Measurements from ENCODE around the gene TNNI3. TPM values are rescaled to one million over a fixed set of nuclear protein-coding genes. Genes with fewer than 3 reads are reported as not detected.

Gene TNNI3
- total and polyA plus RNA-seq, 10 of the 15 experiments (the other 5 are each of a cell fraction or from before 2014, with no cell fraction given): not detected

DNA sequence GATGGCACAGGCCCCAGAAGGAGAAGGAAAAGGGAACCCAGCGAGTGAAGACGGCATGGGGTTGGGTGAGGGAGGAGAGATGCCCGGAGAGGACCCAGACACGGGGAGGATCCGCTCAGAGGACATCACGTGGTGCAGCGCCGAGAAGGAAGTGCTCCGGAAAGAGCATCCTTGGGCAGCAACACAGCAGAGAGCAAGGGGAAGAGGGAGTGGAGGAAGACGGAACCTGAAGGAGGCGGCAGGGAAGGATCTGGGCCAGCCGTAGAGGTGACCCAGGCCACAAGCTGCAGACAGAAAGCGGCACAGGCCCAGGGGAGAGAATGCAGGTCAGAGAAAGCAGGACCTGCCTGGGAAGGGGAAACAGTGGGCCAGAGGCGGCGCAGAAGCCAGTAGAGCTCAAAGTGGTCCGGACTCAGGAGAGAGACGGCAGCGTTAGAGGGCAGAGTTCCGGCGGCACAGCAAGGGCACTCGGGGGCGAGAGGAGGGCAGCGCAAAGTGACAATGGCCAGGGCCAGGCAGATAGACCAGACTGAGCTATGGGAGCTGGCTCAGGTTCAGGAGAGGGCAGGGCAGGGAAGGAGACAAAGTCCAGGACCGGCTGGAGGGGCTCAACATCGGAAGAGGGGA lies 41.2 kb downstream of the TNNI3 start (continued):
- no peak for TF ChIP-seq E2F8 (IDR thresholded peaks at IDR 0.05; ENCODE audit: low read depth, partially characterized antibody)
- TF ChIP-seq LARP7 (IDR thresholded peaks at IDR 0.05): no peak
- TF ChIP-seq GABPA (IDR thresholded peaks at IDR 0.05; ENCODE audit: low read depth): peak; percentile 67
- TF ChIP-seq POLR2AphosphoS5 (IDR thresholded peaks at IDR 0.05; ENCODE audit: low read length): no peak
- TF ChIP-seq EGR1 (IDR thresholded peaks at IDR 0.05; ENCODE audit: borderline replicate concordance in 1 of 2, low read depth in 2 of 2, low read length in 2 of 2): no peak
- no peak for TF ChIP-seq JUNB (IDR thresholded peaks at IDR 0.05)
- TF ChIP-seq ZNF274 (IDR thresholded peaks at IDR 0.05; ENCODE audit: insufficient read depth, insufficient read length): no peak
- no peak for TF ChIP-seq PAX8 (IDR thresholded peaks at IDR 0.05)
- TF ChIP-seq POU2F2 (IDR thresholded peaks at IDR 0.05; ENCODE audit: borderline replicate concordance, low read depth, low read length): no peak
- no peak for TF ChIP-seq SP1 (IDR thresholded peaks at IDR 0.05; ENCODE audit: low read depth, low read length)
- TF ChIP-seq SIN3A (IDR thresholded peaks at IDR 0.05; ENCODE audit: low read depth, low read length): no peak
- TF ChIP-seq, protein P1, sequence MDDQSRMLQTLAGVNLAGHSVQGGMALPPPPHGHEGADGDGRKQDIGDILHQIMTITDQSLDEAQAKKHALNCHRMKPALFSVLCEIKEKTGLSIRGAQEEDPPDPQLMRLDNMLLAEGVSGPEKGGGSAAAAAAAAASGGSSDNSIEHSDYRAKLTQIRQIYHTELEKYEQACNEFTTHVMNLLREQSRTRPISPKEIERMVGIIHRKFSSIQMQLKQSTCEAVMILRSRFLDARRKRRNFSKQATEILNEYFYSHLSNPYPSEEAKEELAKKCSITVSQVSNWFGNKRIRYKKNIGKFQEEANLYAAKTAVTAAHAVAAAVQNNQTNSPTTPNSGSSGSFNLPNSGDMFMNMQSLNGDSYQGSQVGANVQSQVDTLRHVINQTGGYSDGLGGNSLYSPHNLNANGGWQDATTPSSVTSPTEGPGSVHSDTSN (IDR thresholded peaks at IDR 0.05; ENCODE audit: insufficient replicate concordance, low read depth, low read length): no peak
- no peak for TF ChIP-seq CHD4 (IDR thresholded peaks at IDR 0.05)
- TF ChIP-seq IKZF1 (conservative IDR thresholded peaks at IDR 0.05): peak; percentile 61
- no peak for TF ChIP-seq NR2C1 (IDR thresholded peaks at IDR 0.05)
- TF ChIP-seq SMARCA5 (IDR thresholded peaks at IDR 0.05): no peak
- no peak for TF ChIP-seq ZZZ3 (IDR thresholded peaks at IDR 0.05; ENCODE audit: control insufficient read depth, insufficient read length, low read depth)
- no peak for TF ChIP-seq NFYA (IDR thresholded peaks at IDR 0.05; ENCODE audit: borderline replicate concordance, low read depth, low read length)
- no peak for TF ChIP-seq MEF2A (IDR thresholded peaks at IDR 0.05; ENCODE audit: insufficient read depth, low read depth, low read length)
- no peak for TF ChIP-seq POLR2AphosphoS2 (IDR thresholded peaks at IDR 0.05; ENCODE audit: low read depth, low read length)
- no peak for TF ChIP-seq PAX5 (IDR thresholded peaks at IDR 0.05; ENCODE audit: borderline replicate concordance, low read depth, low read length)
- no peak for TF ChIP-seq ATF7 (IDR thresholded peaks at IDR 0.05; ENCODE audit: low read depth)
- TF ChIP-seq PRDM15 (CRISPR knock-in tag; IDR thresholded peaks at IDR 0.05): no peak
- no peak for TF ChIP-seq CBFB (IDR thresholded peaks at IDR 0.05; ENCODE audit: low read depth)
- TF ChIP-seq ZNF384 (IDR thresholded peaks at IDR 0.05; ENCODE audit: borderline replicate concordance, low read depth, low read length): no peak
- peak; percentile 62; the same call in 1 of the 2 replicates for TF ChIP-seq MAX (IDR thresholded peaks at IDR 0.05; ENCODE audit: low read depth, low read length)

Measured in GM12878 (cell line).